ENCODE measurements around the gene ZC3H10. TPM values are rescaled to one million over a fixed set of nuclear protein-coding genes. Genes with fewer than 3 reads are reported as not detected.

The ZC3H10 gene
- total and polyA plus RNA-seq, 5 donors from 2014 or later: 1.7 to 11.0 (median 3.0) TPM

GRCh38 chr12:56122637-56123036 is 4.6 kb downstream of the ZC3H10 start:
- H3K4me1 ChIP-seq (ENCODE audit: control insufficient read depth, insufficient read depth, low read length, poor library complexity, severe bottlenecking): peaks cover 41% of the 10 kb centered on the region
- H3K27ac ChIP-seq (ENCODE audit: insufficient read depth, low read length, poor library complexity, severe bottlenecking): no peak overlapping the region
- peaks cover 11% of the 10 kb centered on the region for H3K36me3 Mint-ChIP-seq
- peaks cover 15 to 58% (median 40%) of the 10 kb centered on the region in 4 donors for H3K4me1 Mint-ChIP-seq
- peaks cover 4% of the 10 kb centered on the region for H3K27me3 Mint-ChIP-seq
- H3K9me3 ChIP-seq (ENCODE audit: control insufficient read depth in 2 of 2, low read length in 2 of 2): no peaks in the 10 kb centered on the region
- ATAC-seq (ENCODE audit: low read depth in 2 of 2): no peak
- no peak for DNase-seq
- H3K4me3 ChIP-seq (ENCODE audit: low read depth, low read length): no peak overlapping the region
- peak overlapping the region in 1 of 4 donors; percentile 17 for H3K4me3 Mint-ChIP-seq
- H3K27me3 ChIP-seq (ENCODE audit: control insufficient read depth, insufficient read depth, low read length): no peaks in the 10 kb centered on the region
- peaks cover 0 to 1% (median 0%) of the 10 kb centered on the region in 7 donors for H3K9me3 Mint-ChIP-seq
- H3K27ac Mint-ChIP-seq: peak overlapping the region in 1 of 3 donors; percentile 42
- H3K36me3 ChIP-seq (ENCODE audit: control insufficient read depth, insufficient read depth, low read length): peaks cover 9% of the 10 kb centered on the region

DNA sequence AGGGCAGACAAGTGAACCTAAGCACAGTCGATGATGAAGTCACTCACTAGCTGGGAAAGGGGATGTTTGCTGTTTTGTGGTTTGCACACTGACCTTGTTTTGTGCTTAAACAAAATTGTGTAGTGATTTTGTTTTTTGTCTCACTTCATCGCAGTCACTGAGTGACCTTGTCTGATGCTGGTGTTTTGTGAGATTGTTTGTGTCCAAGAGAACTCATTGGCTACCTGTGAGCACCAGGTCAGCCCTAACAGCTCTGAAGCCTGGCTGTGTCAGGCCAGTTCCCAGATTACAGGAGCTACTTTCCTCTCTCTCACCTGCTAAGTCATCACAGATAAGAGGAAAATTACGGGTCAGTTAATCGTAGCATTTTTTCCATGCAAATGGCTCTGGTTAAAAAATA is 6.1 kb downstream of the ZC3H10 start:
- peaks cover 0 to 1% (median 0%) of the 10 kb centered on the region in 7 donors for H3K9me3 Mint-ChIP-seq

GRCh38 chr12:56126732-56127239 is 8.7 kb downstream of the ZC3H10 start:
- no peak for ATAC-seq (ENCODE audit: low read depth in 2 of 2)
- peak in 1 of 3 donors; percentile 52 for DNase-seq
- peaks cover 42% of the 10 kb centered on the region for H3K4me1 ChIP-seq (ENCODE audit: control insufficient read depth, insufficient read depth, low read length, poor library complexity, severe bottlenecking)
- H3K4me3 ChIP-seq (ENCODE audit: low read depth, low read length): peak overlapping the region; percentile 74
- H3K4me1 Mint-ChIP-seq: peaks cover 10 to 68% (median 43%) of the 10 kb centered on the region in 4 donors
- peaks cover 20% of the 10 kb centered on the region for H3K36me3 Mint-ChIP-seq
- H3K9me3 Mint-ChIP-seq: peaks cover 0 to 5% (median 0%) of the 10 kb centered on the region in 7 donors
- H3K36me3 ChIP-seq (ENCODE audit: control insufficient read depth, insufficient read depth, low read length): peaks cover 17% of the 10 kb centered on the region
- peak overlapping the region; percentile 78 to 99 (median 92) for H3K4me3 Mint-ChIP-seq
- peak overlapping the region; percentile 87 for H3K27ac ChIP-seq (ENCODE audit: insufficient read depth, low read length, poor library complexity, severe bottlenecking)
- no peaks in the 10 kb centered on the region for H3K27me3 ChIP-seq (ENCODE audit: control insufficient read depth, insufficient read depth, low read length)
- peak overlapping the region; percentile 92 to 98 (median 92) for H3K27ac Mint-ChIP-seq
- H3K9me3 ChIP-seq (ENCODE audit: control insufficient read depth in 2 of 2, low read length in 2 of 2): peaks cover 0 to 7% of the 10 kb centered on the region in 2 experiments
- H3K27me3 Mint-ChIP-seq: no peaks in the 10 kb centered on the region

More for the DNA sequence above, 6.1 kb downstream of the ZC3H10 start:
- Mint-ChIP-seq H3K4me3 (no peak overlapping the region), H3K36me3 (peaks cover 7% of the 10 kb centered on the region), H3K4me1 (peaks cover 10 to 52% (median 29%) of the 10 kb centered on the region in 4 donors), H3K27me3 (peaks cover 3% of the 10 kb centered on the region), H3K27ac (peak overlapping the region in 2 of 3 donors; percentile 42 to 77)
- Histone ChIP-seq H3K4me1 (ENCODE audit: control insufficient read depth, insufficient read depth, low read length, poor library complexity, severe bottlenecking) (peaks cover 30% of the 10 kb centered on the region), H3K36me3 (ENCODE audit: control insufficient read depth, insufficient read depth, low read length) (peaks cover 9% of the 10 kb centered on the region), H3K9me3 (ENCODE audit: control insufficient read depth in 2 of 2, low read length in 2 of 2) (no peaks in the 10 kb centered on the region), H3K27me3 (ENCODE audit: control insufficient read depth, insufficient read depth, low read length) (no peaks in the 10 kb centered on the region), H3K4me3 (ENCODE audit: low read depth, low read length) (no peak overlapping the region), H3K27ac (ENCODE audit: insufficient read depth, low read length, poor library complexity, severe bottlenecking) (no peak overlapping the region)
- ATAC-seq (ENCODE audit: low read depth in 2 of 2): no peak
- DNase-seq: no peak

DNA sequence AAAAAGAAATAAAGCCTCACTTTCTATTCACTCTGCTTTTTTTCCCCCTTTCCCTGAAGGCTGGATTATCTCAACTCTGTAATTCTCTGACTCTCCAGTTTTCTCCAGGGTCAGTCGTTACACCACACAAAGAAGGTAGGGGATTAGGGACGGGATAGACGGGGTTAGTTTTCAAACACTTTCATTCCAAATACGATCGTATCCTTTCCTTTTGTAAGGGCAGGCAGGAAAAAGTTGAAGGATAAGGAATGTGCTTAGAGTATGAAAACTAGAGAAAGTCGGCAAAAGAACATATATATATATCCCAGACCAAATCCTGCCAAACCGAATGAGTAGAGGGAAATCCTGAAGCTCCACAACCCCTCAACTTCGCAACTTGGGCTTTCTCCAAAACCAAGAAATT is 9.4 kb downstream of the ZC3H10 start:
- ATAC-seq (ENCODE audit: low read depth in 2 of 2) (no peak), DNase-seq (no peak)
- Histone ChIP-seq H3K4me3 (ENCODE audit: low read depth, low read length) (peak overlapping the region; percentile 74), H3K9me3 (ENCODE audit: control insufficient read depth in 2 of 2, low read length in 2 of 2) (peaks cover 0 to 7% of the 10 kb centered on the region in 2 experiments), H3K27me3 (ENCODE audit: control insufficient read depth, insufficient read depth, low read length) (no peaks in the 10 kb centered on the region), H3K36me3 (ENCODE audit: control insufficient read depth, insufficient read depth, low read length) (peaks cover 24% of the 10 kb centered on the region), H3K27ac (ENCODE audit: insufficient read depth, low read length, poor library complexity, severe bottlenecking) (peak overlapping the region; percentile 87), H3K4me1 (ENCODE audit: control insufficient read depth, insufficient read depth, low read length, poor library complexity, severe bottlenecking) (peaks cover 42% of the 10 kb centered on the region)
- Mint-ChIP-seq H3K36me3 (peaks cover 27% of the 10 kb centered on the region), H3K9me3 (peaks cover 0 to 5% (median 0%) of the 10 kb centered on the region in 7 donors), H3K4me1 (peaks cover 10 to 75% (median 48%) of the 10 kb centered on the region in 4 donors), H3K4me3 (peak overlapping the region; percentile 87 to 100 (median 98)), H3K27ac (peak overlapping the region; percentile 92 to 98 (median 92)), H3K27me3 (no peaks in the 10 kb centered on the region)

- H3K4me3 Mint-ChIP-seq: peak within 1 kb of the TSS; percentile 87 to 100 (median 98)
- H3K4me1 ChIP-seq (ENCODE audit: control insufficient read depth, insufficient read depth, low read length, poor library complexity, severe bottlenecking): peaks cover 42% of the 10 kb centered on the region
- H3K27me3 ChIP-seq (ENCODE audit: control insufficient read depth, insufficient read depth, low read length): no peaks in the 10 kb centered on the region
- no peaks in the 10 kb centered on the region for H3K27me3 Mint-ChIP-seq
- H3K9me3 ChIP-seq (ENCODE audit: control insufficient read depth in 2 of 2, low read length in 2 of 2): peaks cover 0 to 7% of the 10 kb centered on the region in 2 experiments
- peaks cover 29% of the 10 kb centered on the region for H3K36me3 Mint-ChIP-seq
- ATAC-seq (ENCODE audit: low read depth in 2 of 2) (peak; percentile 90 to 94), DNase-seq (peak; percentile 98 to 100 (median 99))
- peak within 1 kb of the TSS; percentile 92 to 98 (median 93) for H3K27ac Mint-ChIP-seq
- peaks cover 10 to 78% (median 47%) of the 10 kb centered on the region in 4 donors for H3K4me1 Mint-ChIP-seq
- peaks cover 0 to 5% (median 0%) of the 10 kb centered on the region in 7 donors for H3K9me3 Mint-ChIP-seq
- peak within 1 kb of the TSS; percentile 91 for H3K4me3 ChIP-seq (ENCODE audit: low read depth, low read length)
- H3K36me3 ChIP-seq (ENCODE audit: control insufficient read depth, insufficient read depth, low read length): peaks cover 28% of the 10 kb centered on the region
- peak within 1 kb of the TSS; percentile 87 for H3K27ac ChIP-seq (ENCODE audit: insufficient read depth, low read length, poor library complexity, severe bottlenecking)
Measured at GRCh38 chr12:56127888-56128669, 10.0 kb downstream of the ZC3H10 start, which contains the start of gene ESYT1. Gene ESYT1 (plus strand): TSS chr12:56128267. CDS start chr12:56128320, 53 bp downstream.

GRCh38 chr12:56128670-56129205 is 10.7 kb downstream of the ZC3H10 start:
- Mint-ChIP-seq H3K27me3 (no peaks in the 10 kb centered on the region), H3K36me3 (peaks cover 36% of the 10 kb centered on the region), H3K27ac (peak overlapping the region; percentile 92 to 98 (median 93)), H3K9me3 (peaks cover 0 to 5% (median 0%) of the 10 kb centered on the region in 7 donors), H3K4me1 (peaks cover 10 to 81% (median 51%) of the 10 kb centered on the region in 4 donors), H3K4me3 (peak overlapping the region; percentile 87 to 100 (median 98))
- Histone ChIP-seq H3K27me3 (ENCODE audit: control insufficient read depth, insufficient read depth, low read length) (no peaks in the 10 kb centered on the region), H3K4me3 (ENCODE audit: low read depth, low read length) (peak overlapping the region; percentile 91), H3K36me3 (ENCODE audit: control insufficient read depth, insufficient read depth, low read length) (peaks cover 35% of the 10 kb centered on the region), H3K27ac (ENCODE audit: insufficient read depth, low read length, poor library complexity, severe bottlenecking) (peak overlapping the region; percentile 86), H3K4me1 (ENCODE audit: control insufficient read depth, insufficient read depth, low read length, poor library complexity, severe bottlenecking) (peaks cover 42% of the 10 kb centered on the region), H3K9me3 (ENCODE audit: control insufficient read depth in 2 of 2, low read length in 2 of 2) (peaks cover 0 to 7% of the 10 kb centered on the region in 2 experiments)
- no peak for DNase-seq
- no peak for ATAC-seq (ENCODE audit: low read depth in 2 of 2)

DNA sequence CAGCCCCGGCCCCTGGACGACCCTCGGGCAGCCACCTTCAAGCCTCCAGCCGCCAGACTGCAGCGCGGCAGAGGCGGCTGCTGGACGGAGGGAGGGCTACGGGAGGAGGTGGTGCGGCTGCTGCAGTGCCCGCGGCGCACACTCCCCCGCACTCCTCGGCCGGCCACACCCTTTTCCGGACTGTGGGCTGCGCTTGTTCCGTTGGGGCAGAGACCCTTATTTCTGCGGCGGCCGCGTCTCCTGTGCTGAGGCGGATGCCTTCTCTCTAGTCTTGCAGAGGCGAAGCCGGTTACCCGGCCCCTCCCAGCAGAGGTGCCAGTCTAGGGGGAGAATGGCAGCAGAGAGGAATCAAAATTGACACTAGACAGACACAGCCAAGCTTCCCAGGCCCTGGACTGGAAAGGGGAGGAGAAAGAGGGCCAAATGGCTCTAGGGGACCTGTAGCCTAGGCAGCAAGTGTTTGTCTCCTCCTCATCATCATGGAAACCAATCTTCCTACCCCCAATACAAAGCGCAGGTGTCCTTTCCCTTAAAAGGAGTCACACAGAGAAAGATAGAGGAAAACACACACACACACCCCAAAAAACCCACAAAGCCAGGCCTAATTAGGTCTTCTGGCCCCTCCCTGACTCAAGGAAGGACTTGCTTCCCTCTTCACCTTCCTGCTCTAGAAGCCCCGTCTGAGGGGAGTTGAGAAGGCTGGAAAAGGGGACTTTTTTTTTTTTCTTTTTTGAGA is 11.3 kb downstream of the ZC3H10 start:
- ATAC-seq (ENCODE audit: low read depth in 2 of 2): peak; percentile 25 to 36
- peak overlapping the region; percentile 92 to 98 (median 97) for H3K27ac Mint-ChIP-seq
- H3K4me3 Mint-ChIP-seq: peak overlapping the region; percentile 87 to 100 (median 98)
- peaks cover 10 to 81% (median 52%) of the 10 kb centered on the region in 4 donors for H3K4me1 Mint-ChIP-seq
- H3K9me3 Mint-ChIP-seq: peaks cover 0 to 5% (median 1%) of the 10 kb centered on the region in 7 donors
- no peaks in the 10 kb centered on the region for H3K27me3 Mint-ChIP-seq
- peaks cover 41% of the 10 kb centered on the region for H3K36me3 Mint-ChIP-seq
- Histone ChIP-seq H3K4me1 (ENCODE audit: control insufficient read depth, insufficient read depth, low read length, poor library complexity, severe bottlenecking) (peaks cover 42% of the 10 kb centered on the region), H3K27me3 (ENCODE audit: control insufficient read depth, insufficient read depth, low read length) (no peaks in the 10 kb centered on the region), H3K9me3 (ENCODE audit: control insufficient read depth in 2 of 2, low read length in 2 of 2) (peaks cover 0 to 7% of the 10 kb centered on the region in 2 experiments), H3K36me3 (ENCODE audit: control insufficient read depth, insufficient read depth, low read length) (peaks cover 41% of the 10 kb centered on the region), H3K27ac (ENCODE audit: insufficient read depth, low read length, poor library complexity, severe bottlenecking) (peak overlapping the region; percentile 86), H3K4me3 (ENCODE audit: low read depth, low read length) (peak overlapping the region; percentile 91)
- peak; percentile 65 to 94 (median 72) for DNase-seq
